ENCODE measurements around the gene OR8J3. TPM values are rescaled to one million over a fixed set of nuclear protein-coding genes. Genes with fewer than 3 reads are reported as not detected.

Gene OR8J3
- total and polyA plus RNA-seq, 2 of the 13 experiments (the other 11 are each of a cell fraction or from before 2014, with no cell fraction given), result not detected

Small RNAs within 50 kb of the gene (small RNA-seq; reads per million reads assigned to genes)
- gene OR8I4P (ENCODE audit: insufficient read depth in 2 of 3, insufficient read length in 3 of 3, low read depth in 2 of 3, low replicate concordance in 1 of 3), result 0 reads per million in 3 experiments

Other genes with a start within 250 kb of the OR8J3 start
- not detected in 2 replicates for gene OR5W2, start 225.6 kb downstream of the OR8J3 start, total RNA-seq (2016; rRNA removed; fragmentation: Illumina TruSeq; extraction: Trizol)
- not detected in 2 replicates for gene OR5W2, start 225.6 kb downstream of the OR8J3 start, polyA plus RNA-seq (2011; rRNA removed)
- gene OR5I1, start 203.8 kb downstream of the OR8J3 start, total RNA-seq (2016; rRNA removed; fragmentation: Illumina TruSeq; extraction: Trizol), result not detected in 2 replicates
- not detected in 2 replicates for gene OR5I1, start 203.8 kb downstream of the OR8J3 start, polyA plus RNA-seq (2011; rRNA removed)
- not detected in 2 replicates for gene OR10AG1, start 170.3 kb downstream of the OR8J3 start, total RNA-seq (2016; rRNA removed; fragmentation: Illumina TruSeq; extraction: Trizol)
- gene OR10AG1, start 170.3 kb downstream of the OR8J3 start, polyA plus RNA-seq (2011; rRNA removed), result not detected in 2 replicates
- not detected in 2 replicates for gene OR5F1, start 145.6 kb downstream of the OR8J3 start, total RNA-seq (2016; rRNA removed; fragmentation: Illumina TruSeq; extraction: Trizol)
- gene OR5F1, start 145.6 kb downstream of the OR8J3 start, polyA plus RNA-seq (2011; rRNA removed), result not detected in 2 replicates
- gene OR5AS1, start 112.5 kb downstream of the OR8J3 start, total RNA-seq (2016; rRNA removed; fragmentation: Illumina TruSeq; extraction: Trizol), result not detected in 2 replicates
- not detected in 2 replicates for gene OR5AS1, start 112.5 kb downstream of the OR8J3 start, polyA plus RNA-seq (2011; rRNA removed)
- not detected in 2 replicates for gene OR8I2, start 46.9 kb downstream of the OR8J3 start, total RNA-seq (2016; rRNA removed; fragmentation: Illumina TruSeq; extraction: Trizol)
- gene OR8I2, start 46.9 kb downstream of the OR8J3 start, polyA plus RNA-seq (2011; rRNA removed), result not detected in 2 replicates
- not detected in 2 replicates for gene OR8H2, start 36.5 kb downstream of the OR8J3 start, total RNA-seq (2016; rRNA removed; fragmentation: Illumina TruSeq; extraction: Trizol)
- not detected in 2 replicates for gene OR8H2, start 36.5 kb downstream of the OR8J3 start, polyA plus RNA-seq (2011; rRNA removed)
- gene OR8H3, start 17.8 kb downstream of the OR8J3 start, total RNA-seq (2016; rRNA removed; fragmentation: Illumina TruSeq; extraction: Trizol), result not detected in 2 replicates
- gene OR8H3, start 17.8 kb downstream of the OR8J3 start, polyA plus RNA-seq (2011; rRNA removed), result not detected in 2 replicates
- not detected in 2 replicates for gene OR8K5, start 20.1 kb upstream of the OR8J3 start, total RNA-seq (2016; rRNA removed; fragmentation: Illumina TruSeq; extraction: Trizol)
- gene OR8K5, start 20.1 kb upstream of the OR8J3 start, polyA plus RNA-seq (2011; rRNA removed), result not detected in 2 replicates
- gene OR5J2, start 36.4 kb upstream of the OR8J3 start, total RNA-seq (2016; rRNA removed; fragmentation: Illumina TruSeq; extraction: Trizol), result not detected in 2 replicates
- not detected in 2 replicates for gene OR5J2, start 36.4 kb upstream of the OR8J3 start, polyA plus RNA-seq (2011; rRNA removed)
- gene OR5T2, start 94.1 kb upstream of the OR8J3 start, total RNA-seq (2016; rRNA removed; fragmentation: Illumina TruSeq; extraction: Trizol), result not detected in 2 replicates
- not detected in 2 replicates for gene OR5T2, start 94.1 kb upstream of the OR8J3 start, polyA plus RNA-seq (2011; rRNA removed)
- gene OR5T3, start 112.1 kb upstream of the OR8J3 start, total RNA-seq (2016; rRNA removed; fragmentation: Illumina TruSeq; extraction: Trizol), result not detected in 2 replicates
- not detected in 2 replicates for gene OR5T3, start 112.1 kb upstream of the OR8J3 start, polyA plus RNA-seq (2011; rRNA removed)
- gene OR5T1, start 134.0 kb upstream of the OR8J3 start, total RNA-seq (2016; rRNA removed; fragmentation: Illumina TruSeq; extraction: Trizol), result not detected in 2 replicates
- not detected in 2 replicates for gene OR5T1, start 134.0 kb upstream of the OR8J3 start, polyA plus RNA-seq (2011; rRNA removed)
- gene OR8H1, start 152.1 kb upstream of the OR8J3 start, total RNA-seq (2016; rRNA removed; fragmentation: Illumina TruSeq; extraction: Trizol), result not detected in 2 replicates
- gene OR8H1, start 152.1 kb upstream of the OR8J3 start, polyA plus RNA-seq (2011; rRNA removed), result not detected in 2 replicates
- not detected in 2 replicates for gene OR8K3, start 174.9 kb upstream of the OR8J3 start, total RNA-seq (2016; rRNA removed; fragmentation: Illumina TruSeq; extraction: Trizol)
- gene OR8K3, start 174.9 kb upstream of the OR8J3 start, polyA plus RNA-seq (2011; rRNA removed), result not detected in 2 replicates
- gene OR8K1, start 205.8 kb upstream of the OR8J3 start, total RNA-seq (2016; rRNA removed; fragmentation: Illumina TruSeq; extraction: Trizol), result not detected in 2 replicates
- gene OR8K1, start 205.8 kb upstream of the OR8J3 start, polyA plus RNA-seq (2011; rRNA removed), result not detected in 2 replicates
- not detected in 2 replicates for gene OR8J1, start 214.1 kb upstream of the OR8J3 start, total RNA-seq (2016; rRNA removed; fragmentation: Illumina TruSeq; extraction: Trizol)
- not detected in 2 replicates for gene OR8J1, start 214.1 kb upstream of the OR8J3 start, polyA plus RNA-seq (2011; rRNA removed)
- not detected in 2 replicates for gene OR8U1, start 235.4 kb upstream of the OR8J3 start, total RNA-seq (2016; rRNA removed; fragmentation: Illumina TruSeq; extraction: Trizol)
- gene OR8U1, start 235.4 kb upstream of the OR8J3 start, polyA plus RNA-seq (2011; rRNA removed), result not detected in 2 replicates

Data from HepG2 (cell line).